OCI-LY7 (cell line): Measurements from ENCODE around the gene EGFL7. TPM values are rescaled to one million over a fixed set of nuclear protein-coding genes. Genes with fewer than 3 reads are reported as not detected.

ENCODE experiments used
- BruUV-seq: library from RNA; stranded (reverse); fragments of 400-500 nt; replicated peaks from 2 replicates; lab custom pipeline; 2021; lab: Mats Ljungman, UMichigan
- CTCF ChIA-PET: fragments of 300-600 bp; sonication (Branson Sonifier 250); formaldehyde crosslinking; loops from one replicate; lab custom pipeline; 2022; ENCODE audit warnings: antibody characterized with exemption; ENCODE audit not compliant: unreplicated experiment; lab: Charles Lee
- POLR2A ChIA-PET: fragments of 300-600 bp; sonication (Branson Sonifier 250); formaldehyde crosslinking; loops from one replicate; lab custom pipeline; 2022; ENCODE audit warnings: antibody characterized with exemption; lab: Charles Lee
- DNase-seq: peaks from one replicate; pipeline ENCODE4 v3.0.0-alpha.2; 2015; ENCODE audit warnings: low spot score
- H2AFZ ChIP-seq: fragments of 200-600 bp; sonication (generic), shearing (Covaris generic); 2 replicates; pipeline ENCODE4 v1.6.1; 2014; ENCODE audit warnings: mild to moderate bottlenecking, antibody characterized with exemption, low read length, moderate library complexity
- H3K27ac ChIP-seq: fragments of 200-600 bp; sonication (generic); 2 replicates; pipeline ENCODE4 v1.5.1; 2014; ENCODE audit warnings: mixed run types, low read depth, mild to moderate bottlenecking, moderate library complexity, low read length, inconsistent platforms; ENCODE audit not compliant: poor library complexity, severe bottlenecking
- H3K36me3 ChIP-seq: fragments of 200-600 bp; sonication (generic); 2 replicates; pipeline ENCODE4 v1.6.1; 2014; ENCODE audit warnings: mild to moderate bottlenecking, antibody characterized with exemption, low read length, moderate library complexity, mixed read lengths; ENCODE audit not compliant: insufficient read depth
- H3K4me1 ChIP-seq: fragments of 200-600 bp; sonication (generic); 2 replicates; pipeline ENCODE4 v1.5.1; 2014; ENCODE audit warnings: mild to moderate bottlenecking, low read length; ENCODE audit not compliant: insufficient read depth, poor library complexity, severe bottlenecking
- H3K4me2 ChIP-seq: fragments of 200-600 bp; sonication (generic); 2 replicates; pipeline ENCODE4 v1.6.1; 2014; ENCODE audit warnings: mild to moderate bottlenecking, low read length
- H3K4me3 ChIP-seq: fragments of 200-600 bp; sonication (generic); 2 replicates; pipeline ENCODE4 v1.5.1; 2014; ENCODE audit warnings: mild to moderate bottlenecking, low read depth, low read length; ENCODE audit not compliant: poor library complexity, severe bottlenecking
- H3K79me2 ChIP-seq: fragments of 200-600 bp; sonication (generic); 2 replicates; pipeline ENCODE4 v1.6.1; 2016; ENCODE audit warnings: low read depth, mild to moderate bottlenecking, low read length, moderate library complexity, mixed read lengths; ENCODE audit not compliant: insufficient read depth
- H3K9me2 ChIP-seq: fragments of 200-600 bp; sonication (generic); 2 replicates; pipeline ENCODE4 v1.6.1; 2016; ENCODE audit warnings: mild to moderate bottlenecking, low read length, mixed read lengths; ENCODE audit not compliant: insufficient read depth
- H3K9me3 ChIP-seq: fragments of 200-600 bp; sonication (generic); 2 replicates; pipeline ENCODE4 v1.6.1; 2014; ENCODE audit warnings: mild to moderate bottlenecking, mixed run types, low read length, mixed read lengths
- H4K20me1 ChIP-seq: fragments of 200-600 bp; sonication (generic); 2 replicates; pipeline ENCODE4 v1.6.1; 2014; ENCODE audit warnings: mild to moderate bottlenecking, antibody characterized with exemption, low read length, moderate library complexity, mixed read lengths; ENCODE audit not compliant: insufficient read depth
- EZH2phosphoT487 ChIP-seq: fragments of 200-600 bp; sonication (generic); IDR thresholded peaks from 2 replicates; pipeline ENCODE4 v1.6.1; 2018; ENCODE audit warnings: low read depth, borderline replicate concordance, mild to moderate bottlenecking, mixed run types, antibody characterized with exemption, low read length, moderate library complexity, mixed read lengths
- intact Hi-C: fragments of 100-400 bp; cut with micrococcal nuclease; formaldehyde crosslinking; loops from one replicate; pipeline ENCODE4 v1.10.0; 2022; ENCODE audit not compliant: unreplicated experiment
- total RNA-seq, 2 experiments: library from RNA; depleted of rRNA in 1 of 2; stranded (reverse); fragments of >200 nt in 1 of 2; shearing (Covaris generic) in 1 of 2; gene quantifications; 2 replicates each; pipeline ENCODE4 v1.2.3, GENCODE V29; 2014 to 2022
- TF ChIP-seq, protein P1 (sequence below): fragments of 200-600 bp; sonication (generic); conservative IDR thresholded peaks from 2 replicates; pipeline ENCODE4 v1.5.1; 2014; ENCODE audit warnings: mild to moderate bottlenecking, antibody characterized with exemption, low read length, moderate library complexity, mixed read lengths

The EGFL7 gene
- total RNA-seq, 2 experiments from 2014 or later, result not detected

DNA sequence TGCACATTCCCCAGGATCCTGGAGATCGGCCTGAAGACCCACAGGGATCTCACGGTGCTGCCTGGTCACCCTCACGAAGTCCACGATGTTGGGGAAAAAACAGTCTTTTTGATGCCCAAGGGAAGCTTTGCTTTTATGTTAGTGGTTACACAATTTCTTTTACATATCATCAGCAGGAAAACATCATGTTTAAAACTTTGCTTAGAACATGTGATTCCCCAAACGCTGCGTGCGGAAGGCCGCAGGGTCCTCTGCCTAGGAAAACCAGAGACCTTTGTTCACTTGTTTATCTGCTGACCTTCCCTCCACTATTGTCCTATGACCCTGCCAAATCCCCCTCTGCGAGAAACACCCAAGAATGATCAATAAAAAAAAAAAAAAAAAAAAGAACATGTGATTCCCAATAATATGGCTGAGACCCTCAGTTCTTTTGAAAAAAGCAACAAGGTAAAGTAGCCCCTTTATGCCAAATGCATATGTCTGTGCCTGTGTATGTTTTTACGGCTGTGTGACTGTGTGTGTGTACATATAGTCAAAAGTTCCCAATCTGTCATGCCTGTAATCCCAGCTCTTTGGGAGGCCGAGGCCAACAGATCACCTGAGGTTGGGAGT, 36.0 kb downstream of the EGFL7 start:
- Histone ChIP-seq H3K4me2 (no peak overlapping the region), H3K27ac (no peak overlapping the region), H3K4me1 (peaks cover 8% of the 10 kb centered on the region), H3K36me3 (no peaks in the 10 kb centered on the region), H3K9me3 (no peaks in the 10 kb centered on the region), H3K9me2 (no peaks in the 10 kb centered on the region), H4K20me1 (no peaks in the 10 kb centered on the region), H3K4me3 (no peak overlapping the region), H2AFZ (no peak overlapping the region), H3K79me2 (no peaks in the 10 kb centered on the region)
- CTCF ChIA-PET, result no interaction called here
- BruUV-seq, result no TSS peak
- no peak for DNase-seq
- POLR2A ChIA-PET, result interaction anchor here (0.6 to 0.7 kb wide), 2 partner anchors 13 to 22 kb away, joined by 3 read pairs; no protein-coding TSS in a partner anchor
- intact Hi-C loops, result no loop called here
- no peak for TF ChIP-seq EZH2phosphoT487
- TF ChIP-seq, protein P1, sequence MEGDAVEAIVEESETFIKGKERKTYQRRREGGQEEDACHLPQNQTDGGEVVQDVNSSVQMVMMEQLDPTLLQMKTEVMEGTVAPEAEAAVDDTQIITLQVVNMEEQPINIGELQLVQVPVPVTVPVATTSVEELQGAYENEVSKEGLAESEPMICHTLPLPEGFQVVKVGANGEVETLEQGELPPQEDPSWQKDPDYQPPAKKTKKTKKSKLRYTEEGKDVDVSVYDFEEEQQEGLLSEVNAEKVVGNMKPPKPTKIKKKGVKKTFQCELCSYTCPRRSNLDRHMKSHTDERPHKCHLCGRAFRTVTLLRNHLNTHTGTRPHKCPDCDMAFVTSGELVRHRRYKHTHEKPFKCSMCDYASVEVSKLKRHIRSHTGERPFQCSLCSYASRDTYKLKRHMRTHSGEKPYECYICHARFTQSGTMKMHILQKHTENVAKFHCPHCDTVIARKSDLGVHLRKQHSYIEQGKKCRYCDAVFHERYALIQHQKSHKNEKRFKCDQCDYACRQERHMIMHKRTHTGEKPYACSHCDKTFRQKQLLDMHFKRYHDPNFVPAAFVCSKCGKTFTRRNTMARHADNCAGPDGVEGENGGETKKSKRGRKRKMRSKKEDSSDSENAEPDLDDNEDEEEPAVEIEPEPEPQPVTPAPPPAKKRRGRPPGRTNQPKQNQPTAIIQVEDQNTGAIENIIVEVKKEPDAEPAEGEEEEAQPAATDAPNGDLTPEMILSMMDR, result no peak

DNA sequence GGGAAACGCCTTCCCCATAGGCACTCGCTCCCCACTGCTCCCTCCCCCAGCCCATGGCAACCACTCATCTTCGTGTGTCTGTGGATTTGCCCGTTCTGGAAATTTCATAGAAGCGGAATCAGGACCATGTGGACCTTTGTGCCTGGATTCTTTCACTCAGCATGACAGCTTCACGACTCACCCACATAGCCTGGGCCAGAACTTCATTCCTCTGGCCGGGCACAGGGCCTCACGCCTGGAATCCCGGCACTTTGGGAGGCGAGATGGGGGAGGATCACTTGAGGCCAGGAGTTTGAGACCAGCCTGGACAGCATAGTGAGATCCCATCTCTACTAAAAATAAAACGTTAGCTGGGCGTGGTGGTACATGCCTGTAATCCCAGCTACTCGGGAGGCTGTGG, 37.6 kb downstream of the EGFL7 start:
- H3K4me2 ChIP-seq, result no peak overlapping the region
- CTCF ChIA-PET, result no interaction called here
- TF ChIP-seq, protein P1, result no peak
- no peak for TF ChIP-seq EZH2phosphoT487
- no peak overlapping the region for H2AFZ ChIP-seq
- H3K36me3 ChIP-seq, result no peaks in the 10 kb centered on the region
- H3K4me3 ChIP-seq, result no peak overlapping the region
- no peak for DNase-seq
- BruUV-seq, result no TSS peak
- no peaks in the 10 kb centered on the region for H3K79me2 ChIP-seq
- no peak overlapping the region for H3K27ac ChIP-seq
- H3K4me1 ChIP-seq, result peaks cover 8% of the 10 kb centered on the region
- H4K20me1 ChIP-seq, result no peaks in the 10 kb centered on the region
- POLR2A ChIA-PET, result no interaction called here
- H3K9me2 ChIP-seq, result no peaks in the 10 kb centered on the region
- intact Hi-C loops, result no loop called here
- H3K9me3 ChIP-seq, result no peaks in the 10 kb centered on the region

DNA sequence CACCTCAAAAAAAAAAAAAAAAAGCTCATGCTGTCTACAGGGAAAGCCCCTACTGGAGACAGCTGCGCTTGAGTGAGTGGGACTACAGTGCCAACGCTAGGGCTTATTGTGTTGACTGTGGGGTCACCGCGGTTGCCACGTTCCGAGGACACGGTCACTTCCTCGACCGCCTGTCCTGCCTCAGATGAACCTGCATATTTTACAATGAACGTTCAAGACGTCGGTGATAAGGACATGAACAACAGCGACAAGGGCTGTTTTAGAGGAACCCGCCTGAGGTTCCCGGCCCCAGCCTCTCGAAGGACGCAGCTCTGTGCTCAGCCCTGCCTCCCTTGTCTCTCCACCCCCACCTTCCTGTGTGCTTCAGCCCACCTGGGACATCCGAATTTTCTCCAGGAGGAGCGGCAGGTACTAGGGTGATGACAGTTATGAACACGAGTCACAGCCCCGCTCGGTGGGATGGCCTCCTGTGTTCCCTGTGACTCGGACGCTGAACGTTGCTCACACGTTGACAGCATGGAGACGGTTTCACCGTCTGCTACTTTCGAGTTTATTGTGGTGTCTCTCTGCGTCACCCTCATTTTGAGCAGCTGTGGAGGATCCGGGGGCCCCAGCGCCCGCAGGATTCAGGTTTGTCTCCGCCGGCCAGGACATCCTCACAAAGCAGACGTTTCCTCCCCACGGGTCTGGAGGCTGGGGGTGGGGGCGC, 38.4 kb downstream of the EGFL7 start:
- Histone ChIP-seq H3K4me3 (no peak overlapping the region), H3K4me2 (no peak overlapping the region), H3K27ac (no peak overlapping the region), H3K9me3 (no peaks in the 10 kb centered on the region), H3K4me1 (peaks cover 8% of the 10 kb centered on the region), H2AFZ (no peak overlapping the region), H4K20me1 (no peaks in the 10 kb centered on the region), H3K79me2 (no peaks in the 10 kb centered on the region), H3K36me3 (no peaks in the 10 kb centered on the region), H3K9me2 (no peaks in the 10 kb centered on the region)
- ChIA-PET POLR2A (no interaction called here), CTCF (no interaction called here)
- no TSS peak for BruUV-seq
- DNase-seq, result no peak
- TF ChIP-seq EZH2phosphoT487, result no peak
- TF ChIP-seq, protein P1, result no peak
- intact Hi-C loops, result no loop called here
